ENCODE data around the gene HRAS. TPM values are rescaled to one million over a fixed set of nuclear protein-coding genes. Genes with fewer than 3 reads are reported as not detected.
A peak's percentile ranks its signal among the peaks of the same experiment; 100 is the strongest.

Gene HRAS
- total and polyA plus RNA-seq, 2 of the 13 experiments (the other 11 are each of a cell fraction or from before 2014, with no cell fraction given) = 32.9 to 50.0 TPM

DNA sequence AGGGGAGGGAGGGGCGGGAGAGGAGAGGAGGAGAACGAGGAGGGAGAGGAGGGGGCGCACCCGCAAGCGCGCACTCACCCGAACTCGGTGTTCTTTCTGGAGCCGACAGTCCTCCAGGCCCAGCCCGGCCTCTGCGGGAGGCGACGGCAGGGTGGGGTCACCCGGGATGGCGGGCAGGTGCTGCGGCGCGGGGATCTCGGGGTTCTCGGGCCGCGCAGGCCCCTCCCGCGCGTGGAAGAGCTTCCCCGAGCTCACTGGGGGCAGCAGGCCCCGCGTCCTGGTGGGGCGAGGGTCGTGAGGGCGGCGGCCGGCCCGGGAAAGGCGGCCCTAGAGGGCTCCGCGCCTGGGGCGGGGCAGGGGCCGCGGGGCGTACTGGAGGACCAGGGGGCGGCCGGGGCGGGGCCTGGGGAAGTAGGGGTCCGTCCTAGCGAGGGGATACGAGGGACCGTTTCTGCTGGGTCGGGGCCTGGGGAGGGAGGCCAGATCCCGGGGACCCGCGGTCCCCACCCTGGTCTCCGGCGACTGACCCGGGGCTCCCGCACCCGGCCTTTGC lies 19.9 kb upstream of the HRAS start:
- H3K4me1 ChIP-seq (ENCODE audit: insufficient read depth, low read length) = peaks cover 80% of the 10 kb centered on the region
- H2AFZ ChIP-seq (ENCODE audit: low read length) = no peak overlapping the region
- no peak for FAIRE-seq
- no peak overlapping the region for H3K27ac ChIP-seq (ENCODE audit: extremely low read length, insufficient read depth, low read length)
- H3K36me3 ChIP-seq (replicated peaks in 1 of 2; ENCODE audit: control insufficient read depth in 1 of 2, insufficient read depth in 2 of 2, low read length in 2 of 2) = no peaks in the 10 kb centered on the region
- in situ Hi-C loops (cut with HindIII; ENCODE audit: extremely low pct_ligation_motif_present, low pct_unique_long_range_greater_than_20kb) = loop anchor here (5.0 to 10.0 kb wide), 2 partner anchors 42 to 69 kb away; partner anchors contain the start of genes CDHR5 and SCT
- no peaks in the 10 kb centered on the region for H3K79me2 ChIP-seq (ENCODE audit: insufficient read depth, low read length)
- no peak overlapping the region for H3K9ac ChIP-seq (ENCODE audit: insufficient read depth, low read depth, low read length)
- intact Hi-C loops (cut with micrococcal nuclease; ENCODE audit: unreplicated experiment) = loop anchor here (10.0 kb wide), 1 partner anchor 59 kb away; the partner anchor contains the start of gene IRF7
- 0 out of 2 replicates have a peak, but pooled peaks have one; percentile 5 for TF ChIP-seq ZBTB38 (CRISPR knock-in tag; IDR thresholded peaks at IDR 0.05)
- TF ChIP-seq RBM39 (IDR thresholded peaks at IDR 0.05; ENCODE audit: low read depth, low read length, poor library complexity, severe bottlenecking) = no peak
- TF ChIP-seq HNRNPK (IDR thresholded peaks at IDR 0.05; ENCODE audit: low read depth, low read length, poor library complexity, severe bottlenecking) = peak; percentile 81
- no peak for TF ChIP-seq KDM5B (CRISPR knock-in tag; IDR thresholded peaks at IDR 0.05; ENCODE audit: borderline replicate concordance)
- TF ChIP-seq, protein P1, sequence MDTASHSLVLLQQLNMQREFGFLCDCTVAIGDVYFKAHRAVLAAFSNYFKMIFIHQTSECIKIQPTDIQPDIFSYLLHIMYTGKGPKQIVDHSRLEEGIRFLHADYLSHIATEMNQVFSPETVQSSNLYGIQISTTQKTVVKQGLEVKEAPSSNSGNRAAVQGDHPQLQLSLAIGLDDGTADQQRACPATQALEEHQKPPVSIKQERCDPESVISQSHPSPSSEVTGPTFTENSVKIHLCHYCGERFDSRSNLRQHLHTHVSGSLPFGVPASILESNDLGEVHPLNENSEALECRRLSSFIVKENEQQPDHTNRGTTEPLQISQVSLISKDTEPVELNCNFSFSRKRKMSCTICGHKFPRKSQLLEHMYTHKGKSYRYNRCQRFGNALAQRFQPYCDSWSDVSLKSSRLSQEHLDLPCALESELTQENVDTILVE (CRISPR knock-in tag; IDR thresholded peaks at IDR 0.05) = no peak
- TF ChIP-seq KMT2B (CRISPR knock-in tag; IDR thresholded peaks at IDR 0.05) = no peak
- TF ChIP-seq KDM5A (IDR thresholded peaks at IDR 0.05; ENCODE audit: borderline replicate concordance, low read length) = no peak
- TF ChIP-seq PITX1 (CRISPR knock-in tag; IDR thresholded peaks at IDR 0.05) = no peak
- no peak for TF ChIP-seq ZNF430 (CRISPR knock-in tag; IDR thresholded peaks at IDR 0.05)
- TF ChIP-seq RXRA (CRISPR knock-in tag; IDR thresholded peaks at IDR 0.05) = no peak
- no peak for TF ChIP-seq MAZ (IDR thresholded peaks at IDR 0.05; ENCODE audit: borderline replicate concordance, low read depth, low read length)
- TF ChIP-seq MAZ (CRISPR knock-in tag; IDR thresholded peaks at IDR 0.05; ENCODE audit: low read depth) = peak; percentile 11; the same call in 1 of the 2 replicates
- TF ChIP-seq PTBP1 (IDR thresholded peaks at IDR 0.05; ENCODE audit: low read depth, low read length, poor library complexity, severe bottlenecking) = no peak
- TF ChIP-seq NFYB (CRISPR knock-in tag; IDR thresholded peaks at IDR 0.05) = no peak
- TF ChIP-seq ZNF441 (CRISPR knock-in tag; IDR thresholded peaks at IDR 0.05; ENCODE audit: borderline replicate concordance) = no peak
- no peak for TF ChIP-seq ZNF766 (CRISPR knock-in tag; IDR thresholded peaks at IDR 0.05; ENCODE audit: borderline replicate concordance)
- TF ChIP-seq TEAD2 (CRISPR knock-in tag; IDR thresholded peaks at IDR 0.05) = no peak
- peak; percentile 79; the same call in 1 of the 2 replicates for TF ChIP-seq PCBP1 (IDR thresholded peaks at IDR 0.05; ENCODE audit: borderline replicate concordance, low read depth, low read length)
- TF ChIP-seq, protein P2, sequence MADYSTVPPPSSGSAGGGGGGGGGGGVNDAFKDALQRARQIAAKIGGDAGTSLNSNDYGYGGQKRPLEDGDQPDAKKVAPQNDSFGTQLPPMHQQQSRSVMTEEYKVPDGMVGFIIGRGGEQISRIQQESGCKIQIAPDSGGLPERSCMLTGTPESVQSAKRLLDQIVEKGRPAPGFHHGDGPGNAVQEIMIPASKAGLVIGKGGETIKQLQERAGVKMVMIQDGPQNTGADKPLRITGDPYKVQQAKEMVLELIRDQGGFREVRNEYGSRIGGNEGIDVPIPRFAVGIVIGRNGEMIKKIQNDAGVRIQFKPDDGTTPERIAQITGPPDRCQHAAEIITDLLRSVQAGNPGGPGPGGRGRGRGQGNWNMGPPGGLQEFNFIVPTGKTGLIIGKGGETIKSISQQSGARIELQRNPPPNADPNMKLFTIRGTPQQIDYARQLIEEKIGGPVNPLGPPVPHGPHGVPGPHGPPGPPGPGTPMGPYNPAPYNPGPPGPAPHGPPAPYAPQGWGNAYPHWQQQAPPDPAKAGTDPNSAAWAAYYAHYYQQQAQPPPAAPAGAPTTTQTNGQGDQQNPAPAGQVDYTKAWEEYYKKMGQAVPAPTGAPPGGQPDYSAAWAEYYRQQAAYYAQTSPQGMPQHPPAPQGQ (CRISPR knock-in tag; IDR thresholded peaks at IDR 0.05; ENCODE audit: borderline replicate concordance) = no peak
- no peak for TF ChIP-seq MAFG (CRISPR knock-in tag; IDR thresholded peaks at IDR 0.05)
- TF ChIP-seq, protein P3, sequence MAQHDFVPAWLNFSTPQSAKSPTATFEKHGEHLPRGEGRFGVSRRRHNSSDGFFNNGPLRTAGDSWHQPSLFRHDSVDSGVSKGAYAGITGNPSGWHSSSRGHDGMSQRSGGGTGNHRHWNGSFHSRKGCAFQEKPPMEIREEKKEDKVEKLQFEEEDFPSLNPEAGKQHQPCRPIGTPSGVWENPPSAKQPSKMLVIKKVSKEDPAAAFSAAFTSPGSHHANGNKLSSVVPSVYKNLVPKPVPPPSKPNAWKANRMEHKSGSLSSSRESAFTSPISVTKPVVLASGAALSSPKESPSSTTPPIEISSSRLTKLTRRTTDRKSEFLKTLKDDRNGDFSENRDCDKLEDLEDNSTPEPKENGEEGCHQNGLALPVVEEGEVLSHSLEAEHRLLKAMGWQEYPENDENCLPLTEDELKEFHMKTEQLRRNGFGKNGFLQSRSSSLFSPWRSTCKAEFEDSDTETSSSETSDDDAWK (CRISPR knock-in tag; IDR thresholded peaks at IDR 0.05) = no peak
- H4K20me1 ChIP-seq (ENCODE audit: insufficient read depth, low read length) = no peaks in the 10 kb centered on the region
- POLR2A ChIA-PET = interaction anchor here (1.0 to 1.4 kb wide), 4 partner anchors 20 to 172 kb away, joined by 3 to 4 read pairs (median 4); no protein-coding TSS in a partner anchor
- DNase-seq (ENCODE audit: low spot score) = no peak
- CTCF ChIA-PET (ENCODE audit: low intra/inter-chr PET ratio, low total read pairs) = interaction anchor here (0.9 kb wide), 1 partner anchor 173 kb away, joined by 3 read pairs; no protein-coding TSS in a partner anchor
- no peak overlapping the region for H3K4me2 ChIP-seq (ENCODE audit: low read depth, low read length)
- 82% methylated on average over 45 of the region's 57 CpGs for WGBS (ENCODE audit: low lambda C conversion rate)
- H3K4me3 ChIP-seq (replicated peaks in 1 of 3; ENCODE audit: insufficient read depth in 1 of 3, low read depth in 2 of 3, low read length in 3 of 3) = no peak overlapping the region
- no TSS peak for BruUV-seq (replicated peaks)
- no peak for ATAC-seq
- H3K9me3 ChIP-seq (ENCODE audit: low read length) = no peaks in the 10 kb centered on the region
- peaks cover 7 to 11% of the 10 kb centered on the region in 2 experiments; a peak in 3 of 5 replicates for H3K27me3 ChIP-seq (ENCODE audit: control insufficient read depth in 1 of 2, insufficient read depth in 2 of 2, low read length in 2 of 2)
